ENCODE results near the gene VAMP1. TPM values are rescaled to one million over a fixed set of nuclear protein-coding genes. Genes with fewer than 3 reads are reported as not detected.
"Not testable (repeated sequence)": the region's sequence is repeated elsewhere in the genome, so short reads cannot be mapped to it uniquely, and the experiment has no call there.

The VAMP1 gene
- total RNA-seq, 2 donors from 2014 or later, result 2.9 to 5.9 TPM

DNA sequence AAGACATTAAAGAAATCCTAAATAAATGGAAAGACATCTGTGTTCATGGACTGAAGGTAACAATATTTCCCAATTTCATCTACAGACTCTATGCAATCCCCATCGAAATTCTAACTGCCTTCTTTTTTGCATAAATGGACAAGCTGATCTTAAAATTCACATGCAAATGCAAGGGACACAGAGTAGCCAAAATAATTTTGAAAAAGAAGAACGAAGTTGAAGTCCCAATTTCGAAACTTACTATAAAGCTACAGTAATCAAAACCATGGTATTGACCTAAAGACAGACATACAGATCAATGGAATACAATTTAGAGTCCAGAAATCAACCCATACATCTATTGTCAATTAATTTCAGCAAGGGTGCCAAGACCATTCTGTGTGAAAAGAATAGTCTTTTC lies 42.2 kb downstream of the VAMP1 start:
- Histone ChIP-seq H3K36me3 (replicated peaks in 1 of 2; ENCODE audit: insufficient read depth in 1 of 2, low read depth in 2 of 2) (no peaks in the 10 kb centered on the region), H3K27me3 (no peaks in the 10 kb centered on the region), H3K9me3 (no peaks in the 10 kb centered on the region), H3K4me3 (no peak overlapping the region), H3K27ac (no peak overlapping the region), H3K4me1 (peaks cover 14% of the 10 kb centered on the region)
- no peak for ATAC-seq
- DNase-seq, result no peak
- WGBS, 2 donors, result 58 to 62% methylated on average over 3 of the region's 3 CpGs
- intact Hi-C loops (cut with DNase I), result loop anchor here (5.0 kb wide), 2 partner anchors 34 to 114 kb away; no protein-coding TSS in a partner anchor
- TF ChIP-seq, protein P1, sequence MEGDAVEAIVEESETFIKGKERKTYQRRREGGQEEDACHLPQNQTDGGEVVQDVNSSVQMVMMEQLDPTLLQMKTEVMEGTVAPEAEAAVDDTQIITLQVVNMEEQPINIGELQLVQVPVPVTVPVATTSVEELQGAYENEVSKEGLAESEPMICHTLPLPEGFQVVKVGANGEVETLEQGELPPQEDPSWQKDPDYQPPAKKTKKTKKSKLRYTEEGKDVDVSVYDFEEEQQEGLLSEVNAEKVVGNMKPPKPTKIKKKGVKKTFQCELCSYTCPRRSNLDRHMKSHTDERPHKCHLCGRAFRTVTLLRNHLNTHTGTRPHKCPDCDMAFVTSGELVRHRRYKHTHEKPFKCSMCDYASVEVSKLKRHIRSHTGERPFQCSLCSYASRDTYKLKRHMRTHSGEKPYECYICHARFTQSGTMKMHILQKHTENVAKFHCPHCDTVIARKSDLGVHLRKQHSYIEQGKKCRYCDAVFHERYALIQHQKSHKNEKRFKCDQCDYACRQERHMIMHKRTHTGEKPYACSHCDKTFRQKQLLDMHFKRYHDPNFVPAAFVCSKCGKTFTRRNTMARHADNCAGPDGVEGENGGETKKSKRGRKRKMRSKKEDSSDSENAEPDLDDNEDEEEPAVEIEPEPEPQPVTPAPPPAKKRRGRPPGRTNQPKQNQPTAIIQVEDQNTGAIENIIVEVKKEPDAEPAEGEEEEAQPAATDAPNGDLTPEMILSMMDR (IDR thresholded peaks at IDR 0.05), result no peak
- no peak for TF ChIP-seq POLR2A (IDR thresholded peaks at IDR 0.05)

DNA sequence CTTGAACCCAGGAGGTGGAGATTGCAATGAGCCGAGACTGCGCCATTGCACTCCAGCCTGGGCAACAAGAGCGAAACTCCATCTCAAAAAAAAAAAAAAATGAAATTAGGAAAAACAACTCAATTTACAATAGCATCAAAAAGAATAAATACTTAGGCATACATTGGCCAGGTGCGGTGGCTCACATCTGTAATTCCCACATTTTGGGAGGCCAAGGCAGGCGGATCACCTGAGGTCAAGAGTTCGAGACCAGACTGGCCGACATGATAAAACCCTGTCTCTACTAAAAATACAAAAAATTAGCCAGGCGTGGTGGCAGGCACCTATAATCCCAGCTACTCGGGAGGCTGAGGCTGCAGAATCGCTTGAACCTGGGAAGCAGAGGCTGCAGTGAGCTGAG lies 42.7 kb downstream of the VAMP1 start:
- peaks cover 16% of the 10 kb centered on the region for H3K4me1 ChIP-seq
- not testable (repeated sequence) for H3K27me3 ChIP-seq; ATAC-seq; H3K4me3 ChIP-seq; DNase-seq; H3K36me3 ChIP-seq (replicated peaks in 1 of 2; ENCODE audit: insufficient read depth in 1 of 2, low read depth in 2 of 2); H3K9me3 ChIP-seq; H3K27ac ChIP-seq
- intact Hi-C loops (cut with DNase I), result loop anchor here (5.0 kb wide), 2 partner anchors 35 to 115 kb away; no protein-coding TSS in a partner anchor
- WGBS, 2 donors, result 89 to 90% methylated on average over 10 of the region's 10 CpGs

DNA sequence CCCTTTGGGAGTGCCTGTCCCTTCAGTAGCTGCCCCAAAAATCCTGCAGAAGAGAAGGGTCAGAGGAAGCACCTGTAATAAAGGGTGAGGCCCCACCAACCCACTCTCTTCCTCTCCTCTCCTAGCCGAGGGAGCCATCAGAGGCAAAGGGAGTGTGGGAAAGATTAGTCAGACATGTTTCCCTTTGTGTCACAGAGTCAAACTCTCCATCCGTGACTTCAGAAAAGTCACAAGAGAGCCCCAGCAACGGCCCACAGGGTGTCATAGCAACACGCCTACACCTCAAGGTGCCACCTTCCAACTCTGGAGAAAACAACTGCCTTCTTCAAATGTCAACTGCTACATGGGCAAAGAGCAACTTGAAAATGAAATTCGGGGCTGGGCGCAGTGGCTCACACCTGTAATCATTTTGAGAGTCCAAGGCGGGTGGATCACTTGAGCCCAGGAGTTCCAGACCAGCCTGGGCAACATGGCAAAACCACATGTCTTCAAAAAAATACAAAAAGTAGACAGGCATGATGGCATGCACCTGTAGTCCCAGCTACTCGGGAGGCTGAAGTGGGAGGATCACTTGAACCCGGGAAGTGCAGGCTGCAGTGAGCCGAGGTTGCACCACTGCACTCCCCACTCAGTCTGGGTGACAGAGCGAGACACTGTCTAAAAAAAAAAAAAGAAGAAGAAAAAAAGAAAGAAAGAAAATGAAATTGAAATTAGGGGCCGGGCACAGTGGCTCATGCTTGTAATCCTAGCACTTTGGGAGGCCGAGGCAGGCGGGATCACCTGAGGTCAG lies 43.4 kb downstream of the VAMP1 start:
- DNase-seq (no peak), ATAC-seq (no peak)
- 74 to 79% methylated on average over 14 of the region's 14 CpGs for WGBS, 2 donors
- Histone ChIP-seq H3K4me1 (peaks cover 16% of the 10 kb centered on the region), H3K9me3 (no peaks in the 10 kb centered on the region), H3K36me3 (replicated peaks in 1 of 2; ENCODE audit: insufficient read depth in 1 of 2, low read depth in 2 of 2) (no peaks in the 10 kb centered on the region), H3K27me3 (no peaks in the 10 kb centered on the region), H3K4me3 (no peak overlapping the region), H3K27ac (no peak overlapping the region)
- intact Hi-C loops (cut with DNase I), result loop anchor here (5.0 kb wide), 2 partner anchors 35 to 115 kb away; no protein-coding TSS in a partner anchor
- TF ChIP-seq, protein P1 (IDR thresholded peaks at IDR 0.05), result no peak
- TF ChIP-seq POLR2A (IDR thresholded peaks at IDR 0.05), result no peak

GRCh38 chr12:6425590-6426531 lies 44.6 kb downstream of the VAMP1 start:
- intact Hi-C loops (cut with DNase I), result loop anchor here (5.0 kb wide), 2 partner anchors 36 to 116 kb away; no protein-coding TSS in a partner anchor
- Histone ChIP-seq H3K27ac (no peak overlapping the region), H3K36me3 (replicated peaks in 1 of 2; ENCODE audit: insufficient read depth in 1 of 2, low read depth in 2 of 2) (no peaks in the 10 kb centered on the region), H3K27me3 (no peaks in the 10 kb centered on the region), H3K4me1 (peaks cover 14% of the 10 kb centered on the region), H3K9me3 (no peaks in the 10 kb centered on the region), H3K4me3 (no peak overlapping the region)
- ATAC-seq (no peak), DNase-seq (no peak)
- TF ChIP-seq, protein P1 (IDR thresholded peaks at IDR 0.05), result no peak
- TF ChIP-seq POLR2A (IDR thresholded peaks at IDR 0.05), result no peak
- 77 to 80% methylated on average over 23 of the region's 23 CpGs for whole genome bisulfite sequencing, 2 donors

DNA sequence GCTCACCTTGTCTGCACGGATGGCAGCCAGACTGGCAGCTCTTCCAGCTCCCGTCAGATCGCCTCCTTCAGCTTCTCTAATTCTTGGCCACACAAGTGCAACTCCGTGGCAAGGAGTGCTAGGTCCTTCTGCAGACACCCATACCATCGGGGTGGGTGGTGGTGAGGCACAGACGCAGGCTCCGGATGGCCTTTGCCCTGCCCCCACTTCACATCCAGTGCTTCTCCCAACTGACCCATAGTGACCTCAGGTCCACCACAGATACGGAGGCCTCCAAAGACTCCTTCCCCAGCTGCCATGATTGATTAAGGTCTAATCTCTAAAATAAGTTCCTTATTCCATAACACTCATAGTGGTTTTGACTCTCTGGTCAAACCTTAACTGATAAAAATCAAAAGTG lies 45.6 kb downstream of the VAMP1 start:
- intact Hi-C loops (cut with DNase I), result loop anchor here (5.0 kb wide), 2 partner anchors 37 to 117 kb away; no protein-coding TSS in a partner anchor

More for the DNA sequence above, 45.6 kb downstream of the VAMP1 start:
- 80 to 83% methylated on average over 8 of the region's 8 CpGs for WGBS, 2 donors
- no peaks in the 10 kb centered on the region for H3K9me3 ChIP-seq
- H3K36me3 ChIP-seq (replicated peaks in 1 of 2; ENCODE audit: insufficient read depth in 1 of 2, low read depth in 2 of 2), result no peaks in the 10 kb centered on the region
- TF ChIP-seq, protein P1 (IDR thresholded peaks at IDR 0.05), result no peak
- no peak for TF ChIP-seq POLR2A (IDR thresholded peaks at IDR 0.05)
- no peak for ATAC-seq
- no peaks in the 10 kb centered on the region for H3K27me3 ChIP-seq
- H3K4me1 ChIP-seq, result peaks cover 19% of the 10 kb centered on the region
- H3K27ac ChIP-seq, result no peak overlapping the region
- no peak overlapping the region for H3K4me3 ChIP-seq
- DNase-seq, result no peak

Measured in body of pancreas (tissue), 4 donors.